Endothelial cell (in vitro differentiated cells): ENCODE results near the gene KCTD18. TPM values are rescaled to one million over a fixed set of nuclear protein-coding genes. Genes with fewer than 3 reads are reported as not detected.

Experiments used
- DNase-seq: peaks from one replicate; pipeline ENCODE4 v3.0.0; 2021; ENCODE audit warnings: low spot score
- H3K27ac Mint-ChIP-seq: one replicate; pipeline ENCODE4 v1.8.0; 2021; ENCODE audit warnings: mixed read lengths, inconsistent platforms; ENCODE audit not compliant: unreplicated experiment
- H3K27me3 Mint-ChIP-seq: one replicate; pipeline ENCODE4 v1.8.0; 2021; ENCODE audit warnings: mild to moderate bottlenecking, moderate library complexity, mixed read lengths, inconsistent platforms; ENCODE audit not compliant: unreplicated experiment
- H3K36me3 Mint-ChIP-seq: one replicate; pipeline ENCODE4 v1.8.0; 2021; ENCODE audit warnings: mild to moderate bottlenecking, low read depth, mixed read lengths, inconsistent platforms; ENCODE audit not compliant: unreplicated experiment
- H3K4me1 Mint-ChIP-seq: one replicate; pipeline ENCODE4 v1.8.0; 2021; ENCODE audit warnings: mild to moderate bottlenecking, mixed read lengths, inconsistent platforms; ENCODE audit not compliant: unreplicated experiment
- H3K4me3 Mint-ChIP-seq: one replicate; pipeline ENCODE4 v1.8.0; 2021; ENCODE audit warnings: mild to moderate bottlenecking, mixed read lengths, inconsistent platforms; ENCODE audit not compliant: unreplicated experiment
- H3K9me3 Mint-ChIP-seq: one replicate; pipeline ENCODE4 v1.8.0; 2021; ENCODE audit warnings: mixed read lengths, inconsistent platforms; ENCODE audit not compliant: unreplicated experiment
- CTCF ChIP-seq: fragments of 200-600 bp; sonication (generic); IDR thresholded peaks from one replicate; pipeline ENCODE4 v1.5.0; 2021; ENCODE audit warnings: antibody characterized with exemption; ENCODE audit not compliant: unreplicated experiment
- total RNA-seq: library from RNA; stranded (reverse); fragmentation: NEBNext Ultra II Directional; extraction: Animal tissue kit (Norgen Biotek cat#: 25700); gene quantifications from one replicate; pipeline ENCODE4 v1.2.1, GENCODE V29; 2021; ENCODE audit not compliant: unreplicated experiment

KCTD18 gene
- total RNA-seq, 1 donor from 2014 or later = 6.4 TPM

- no peak for TF ChIP-seq CTCF
- Mint-ChIP-seq H3K36me3 (peaks cover 28% of the 10 kb centered on the region), H3K4me3 (no peak overlapping the region), H3K27me3 (peaks cover 3% of the 10 kb centered on the region), H3K27ac (no peak overlapping the region), H3K9me3 (no peaks in the 10 kb centered on the region), H3K4me1 (no peaks in the 10 kb centered on the region)
- DNase-seq = no peak
Observed at GRCh38 chr2:200463452-200463851, 46.4 kb downstream of the KCTD18 start.

- peaks cover under 1% of the 10 kb centered on the region for H3K4me1 Mint-ChIP-seq
Observed at GRCh38 chr2:200461846-200462710, 47.8 kb downstream of the KCTD18 start.

GRCh38 chr2:200459101-200459500, 50.8 kb downstream of the KCTD18 start:
- TF ChIP-seq CTCF = no peak
- Mint-ChIP-seq H3K4me3 (no peak overlapping the region), H3K9me3 (no peaks in the 10 kb centered on the region), H3K27ac (no peak overlapping the region), H3K27me3 (no peaks in the 10 kb centered on the region), H3K4me1 (peaks cover 17% of the 10 kb centered on the region), H3K36me3 (peaks cover 17% of the 10 kb centered on the region)
- DNase-seq = no peak

More at GRCh38 chr2:200461846-200462710, 47.8 kb downstream of the KCTD18 start:
- peaks cover 18% of the 10 kb centered on the region for H3K36me3 Mint-ChIP-seq
- no peak for DNase-seq
- TF ChIP-seq CTCF = no peak
- H3K27me3 Mint-ChIP-seq = peaks cover 3% of the 10 kb centered on the region
- no peak overlapping the region for H3K4me3 Mint-ChIP-seq
- H3K9me3 Mint-ChIP-seq = no peaks in the 10 kb centered on the region
- no peak overlapping the region for H3K27ac Mint-ChIP-seq

GRCh38 chr2:200456567-200456966, 53.3 kb downstream of the KCTD18 start:
- TF ChIP-seq CTCF = no peak
- H3K4me1 Mint-ChIP-seq = peaks cover 17% of the 10 kb centered on the region
- H3K27ac Mint-ChIP-seq = peak overlapping the region; percentile 54
- no peaks in the 10 kb centered on the region for H3K9me3 Mint-ChIP-seq
- no peak for DNase-seq
- H3K36me3 Mint-ChIP-seq = peaks cover 18% of the 10 kb centered on the region
- H3K4me3 Mint-ChIP-seq = no peak overlapping the region
- peaks cover 2% of the 10 kb centered on the region for H3K27me3 Mint-ChIP-seq

- no peak for DNase-seq
- TF ChIP-seq CTCF = no peak
- H3K27me3 Mint-ChIP-seq = peaks cover 2% of the 10 kb centered on the region
- H3K4me1 Mint-ChIP-seq = peaks cover 17% of the 10 kb centered on the region
- peak overlapping the region; percentile 79 for H3K27ac Mint-ChIP-seq
- no peaks in the 10 kb centered on the region for H3K9me3 Mint-ChIP-seq
- H3K36me3 Mint-ChIP-seq = peaks cover 17% of the 10 kb centered on the region
- no peak overlapping the region for H3K4me3 Mint-ChIP-seq
Observed at GRCh38 chr2:200455958-200456421, 53.9 kb downstream of the KCTD18 start.
